IPS-20b (cell line): Measurements from ENCODE around the gene TTC4.

Source experiments
- H3K27ac ChIP-seq: one replicate; pipeline ENCODE4 v1.5.1; 2013; ENCODE audit warnings: low read length
- H3K27me3 ChIP-seq: 2 replicates; pipeline ENCODE4 v1.6.1; 2013; ENCODE audit warnings: mild to moderate bottlenecking, low read length, inconsistent platforms; ENCODE audit not compliant: insufficient read depth
- H3K36me3 ChIP-seq: 2 replicates; pipeline ENCODE4 v1.6.1; 2013; ENCODE audit warnings: low read depth, mild to moderate bottlenecking, inconsistent platforms, low read length, moderate library complexity; ENCODE audit not compliant: insufficient read depth
- H3K4me1 ChIP-seq: 2 replicates; pipeline ENCODE4 v1.6.1; 2013; ENCODE audit warnings: mild to moderate bottlenecking, control low read depth, inconsistent platforms, low read length, moderate library complexity; ENCODE audit not compliant: insufficient read depth
- H3K4me3 ChIP-seq: 2 replicates; pipeline ENCODE4 v1.5.1; 2013; ENCODE audit warnings: mild to moderate bottlenecking, low read length, inconsistent platforms
- H3K9ac ChIP-seq: 2 replicates; pipeline ENCODE4 v1.6.1; 2013; ENCODE audit warnings: low read depth, mild to moderate bottlenecking, inconsistent platforms, low read length, moderate library complexity
- H3K9me3 ChIP-seq: 2 replicates; pipeline ENCODE4 v1.6.1; 2013; ENCODE audit warnings: mild to moderate bottlenecking, low read depth, low read length, inconsistent platforms; ENCODE audit not compliant: insufficient read depth

Gene TTC4

DNA sequence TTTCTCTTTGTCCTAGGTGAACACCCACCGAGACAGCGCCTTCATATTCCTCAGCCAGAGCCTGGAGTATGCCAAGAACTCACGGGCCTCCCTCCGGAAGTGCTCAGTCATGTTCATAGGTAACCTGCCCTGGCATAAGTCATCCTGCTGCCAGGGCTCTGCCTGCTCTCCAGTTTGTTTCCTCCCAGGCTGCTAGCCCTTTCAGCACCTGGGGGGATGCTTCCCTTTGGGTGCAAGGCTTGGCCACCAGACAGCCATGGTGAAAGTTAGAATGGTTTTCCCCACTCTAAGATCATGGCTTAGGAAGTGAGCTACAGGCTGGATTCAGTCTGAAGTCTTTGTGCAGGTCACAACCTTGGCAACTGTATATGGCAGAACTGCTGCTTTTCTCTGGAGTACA is 9.2 kb upstream of the TTC4 start:
- Histone ChIP-seq H3K27me3 (peaks cover 29% of the 10 kb centered on the region), H3K4me1 (no peaks in the 10 kb centered on the region), H3K9ac (no peak overlapping the region), H3K9me3 (no peaks in the 10 kb centered on the region), H3K4me3 (no peak overlapping the region), H3K36me3 (no peaks in the 10 kb centered on the region), H3K27ac (no peak overlapping the region)

DNA sequence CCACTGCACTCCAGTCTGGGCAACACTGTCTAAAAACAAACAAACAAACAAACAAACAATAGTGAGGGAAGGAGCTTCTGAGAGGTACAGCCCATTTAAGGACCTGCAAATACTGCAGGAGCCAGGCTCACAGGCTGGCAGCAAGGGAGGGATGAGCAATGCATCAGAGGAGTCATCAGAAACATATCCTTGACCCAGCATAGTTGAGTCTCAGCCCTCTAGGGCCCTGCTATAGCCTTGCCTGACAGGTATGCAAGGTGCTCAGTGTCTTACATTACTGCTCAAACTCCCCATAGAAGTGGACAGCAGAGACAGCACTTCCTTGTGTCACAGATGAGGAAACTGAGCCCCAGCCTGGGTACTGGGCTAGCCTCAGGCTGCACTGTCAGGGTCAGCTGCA is 7.3 kb upstream of the TTC4 start:
- no peak overlapping the region for H3K9ac ChIP-seq

DNA sequence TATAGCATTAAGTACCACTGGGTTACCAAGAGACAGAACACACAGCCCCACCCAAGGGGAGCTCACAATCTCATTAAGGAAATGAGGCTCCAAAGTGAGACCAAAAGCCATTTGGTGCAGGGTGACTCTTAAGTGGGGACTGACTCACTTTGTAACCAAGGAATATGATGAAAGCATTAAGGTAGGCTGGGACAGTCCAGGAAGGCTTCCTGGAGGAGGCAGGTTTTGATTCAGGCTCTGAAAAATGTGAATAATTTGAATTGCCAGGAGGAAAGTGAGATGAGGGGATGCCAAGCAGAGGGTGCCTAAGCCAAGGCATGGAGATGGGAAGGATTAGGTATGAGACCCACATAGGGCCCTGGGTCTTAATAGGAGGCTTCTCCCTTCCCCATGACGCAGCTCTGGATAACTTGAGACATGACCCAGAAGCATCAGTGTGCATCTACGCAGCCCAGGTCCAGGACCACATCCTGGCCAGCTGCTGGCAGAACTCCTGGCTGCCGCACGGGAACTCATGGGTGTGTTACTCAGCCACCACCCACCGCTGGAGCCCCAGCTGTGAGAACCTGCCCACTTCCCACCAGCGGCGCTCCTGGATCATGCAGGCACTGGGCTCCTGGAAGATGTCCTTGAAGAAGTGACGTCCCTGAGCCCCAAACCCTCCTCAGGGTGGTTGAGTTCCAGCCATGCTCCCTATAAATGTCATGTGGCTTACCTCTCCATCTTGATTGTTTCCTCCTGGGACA is 5.9 kb upstream of the TTC4 start:
- Histone ChIP-seq H3K27ac (no peak overlapping the region), H3K4me3 (no peak overlapping the region), H3K36me3 (no peaks in the 10 kb centered on the region), H3K9me3 (no peaks in the 10 kb centered on the region), H3K9ac (no peak overlapping the region), H3K4me1 (no peaks in the 10 kb centered on the region), H3K27me3 (peaks cover 31% of the 10 kb centered on the region)

More for the DNA sequence above, 7.3 kb upstream of the TTC4 start:
- Histone ChIP-seq H3K4me3 (no peak overlapping the region), H3K36me3 (no peaks in the 10 kb centered on the region), H3K27me3 (peaks cover 29% of the 10 kb centered on the region), H3K27ac (no peak overlapping the region), H3K4me1 (no peaks in the 10 kb centered on the region), H3K9me3 (no peaks in the 10 kb centered on the region)

DNA sequence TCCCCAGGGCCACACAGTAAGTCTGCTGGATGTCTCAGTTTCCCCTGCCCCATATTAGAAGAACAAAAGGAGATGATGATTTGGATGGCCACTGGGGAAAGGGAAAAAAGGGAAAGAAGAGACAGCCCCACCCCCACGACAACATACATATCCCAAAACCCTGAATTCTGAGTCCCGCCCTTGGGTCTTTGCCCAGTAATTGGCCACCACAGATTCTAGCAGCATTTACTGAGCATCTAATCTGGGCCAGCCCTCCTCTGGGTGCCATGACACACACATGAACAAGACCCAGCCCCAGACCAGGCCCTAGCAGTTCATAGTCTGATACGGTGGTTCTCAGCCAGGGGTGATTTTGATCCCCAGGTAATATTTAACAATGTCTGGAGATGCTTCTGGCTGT is 5.2 kb upstream of the TTC4 start:
- Histone ChIP-seq H3K9ac (no peak overlapping the region), H3K4me3 (no peak overlapping the region), H3K27ac (no peak overlapping the region), H3K36me3 (no peaks in the 10 kb centered on the region), H3K27me3 (peaks cover 36% of the 10 kb centered on the region), H3K4me1 (peaks cover 3% of the 10 kb centered on the region; the same call in 1 of the 2 replicates), H3K9me3 (no peaks in the 10 kb centered on the region)

DNA sequence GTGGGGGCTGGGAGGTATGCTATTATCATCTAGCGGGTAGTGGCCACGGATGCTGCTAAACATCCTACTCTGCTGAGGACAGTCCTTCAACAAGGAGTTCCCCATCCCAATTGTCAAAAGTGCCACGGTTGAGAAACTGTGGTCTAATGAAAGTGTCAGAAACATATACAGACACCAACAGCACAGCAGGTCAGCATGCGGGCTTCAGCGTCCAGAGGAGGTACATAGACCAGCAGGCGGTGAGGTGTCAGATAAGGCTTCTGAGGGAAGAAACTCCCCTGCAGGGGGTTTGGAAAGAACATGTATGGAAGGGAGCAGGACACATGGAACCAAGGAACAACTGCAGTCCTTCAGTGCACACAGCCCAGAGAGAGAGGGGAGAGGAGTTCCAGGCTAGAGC is 4.8 kb upstream of the TTC4 start:
- Histone ChIP-seq H3K9ac (no peak overlapping the region), H3K4me3 (no peak overlapping the region), H3K9me3 (no peaks in the 10 kb centered on the region), H3K27ac (no peak overlapping the region), H3K27me3 (peaks cover 32% of the 10 kb centered on the region), H3K36me3 (no peaks in the 10 kb centered on the region), H3K4me1 (peaks cover 3% of the 10 kb centered on the region; the same call in 1 of the 2 replicates)

DNA sequence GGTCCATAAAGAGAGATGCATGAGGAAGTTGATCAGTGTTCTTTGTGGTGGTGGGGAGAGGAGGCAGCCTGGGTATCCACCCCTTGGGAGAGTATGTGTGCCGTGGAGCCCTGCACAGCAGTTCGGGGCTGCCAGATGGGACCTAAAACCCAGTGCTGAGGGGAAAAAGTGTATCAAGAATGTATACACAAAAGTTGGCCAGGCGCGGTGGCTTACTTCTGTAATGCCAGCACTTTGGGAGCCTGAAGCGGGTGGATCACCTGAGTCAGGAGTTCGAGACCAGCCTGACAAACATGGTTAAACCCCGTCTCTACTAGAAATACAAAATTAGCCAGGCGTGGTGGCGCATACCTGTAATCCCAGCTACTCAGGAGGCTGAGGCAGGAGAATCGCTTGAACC is 4.1 kb upstream of the TTC4 start:
- Histone ChIP-seq H3K27ac (no peak overlapping the region), H3K36me3 (no peaks in the 10 kb centered on the region), H3K4me1 (peaks cover 5% of the 10 kb centered on the region; the same call in 1 of the 2 replicates), H3K9ac (no peak overlapping the region), H3K9me3 (no peaks in the 10 kb centered on the region), H3K4me3 (no peak overlapping the region), H3K27me3 (peaks cover 29% of the 10 kb centered on the region)

DNA sequence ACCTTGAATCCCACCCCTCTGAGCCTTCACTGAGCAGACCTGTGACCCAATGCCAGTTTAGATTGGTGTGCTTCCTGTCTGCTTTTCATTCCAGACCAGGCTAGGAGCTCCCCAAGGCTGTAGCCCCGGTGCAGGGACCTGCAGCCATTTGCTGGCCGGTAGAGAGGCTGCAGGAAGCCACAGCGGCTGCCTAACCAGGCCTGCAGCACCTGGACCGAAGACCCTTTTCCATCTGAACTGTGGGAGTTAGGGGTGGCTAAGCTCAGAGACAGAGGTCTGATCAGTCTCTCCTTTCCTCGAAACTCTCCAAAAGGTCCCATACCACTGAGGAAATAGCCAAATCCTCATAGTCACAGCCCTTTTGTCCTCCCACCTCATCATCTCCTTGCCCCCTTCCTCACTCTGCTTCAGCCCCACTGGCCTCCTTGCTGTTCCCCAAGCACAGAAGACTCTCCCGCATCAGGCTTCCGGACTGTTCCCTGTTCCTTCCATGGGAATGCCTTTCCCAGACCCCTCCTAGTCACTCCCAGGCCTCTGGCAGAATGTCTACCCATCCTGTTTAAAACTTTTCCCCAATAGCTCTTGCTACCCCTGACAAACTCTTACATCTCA is 674 bp upstream of the TTC4 start:
- peaks cover 8% of the 10 kb centered on the region; the same call in 1 of the 2 replicates for H3K4me1 ChIP-seq
- H3K36me3 ChIP-seq = peaks cover 22% of the 10 kb centered on the region
- no peaks in the 10 kb centered on the region for H3K9me3 ChIP-seq
- peak overlapping the region; percentile 90; the same call in 1 of the 2 replicates for H3K9ac ChIP-seq
- H3K4me3 ChIP-seq = peak overlapping the region; percentile 90
- peaks cover 20% of the 10 kb centered on the region for H3K27me3 ChIP-seq
- H3K27ac ChIP-seq = no peak overlapping the region

DNA sequence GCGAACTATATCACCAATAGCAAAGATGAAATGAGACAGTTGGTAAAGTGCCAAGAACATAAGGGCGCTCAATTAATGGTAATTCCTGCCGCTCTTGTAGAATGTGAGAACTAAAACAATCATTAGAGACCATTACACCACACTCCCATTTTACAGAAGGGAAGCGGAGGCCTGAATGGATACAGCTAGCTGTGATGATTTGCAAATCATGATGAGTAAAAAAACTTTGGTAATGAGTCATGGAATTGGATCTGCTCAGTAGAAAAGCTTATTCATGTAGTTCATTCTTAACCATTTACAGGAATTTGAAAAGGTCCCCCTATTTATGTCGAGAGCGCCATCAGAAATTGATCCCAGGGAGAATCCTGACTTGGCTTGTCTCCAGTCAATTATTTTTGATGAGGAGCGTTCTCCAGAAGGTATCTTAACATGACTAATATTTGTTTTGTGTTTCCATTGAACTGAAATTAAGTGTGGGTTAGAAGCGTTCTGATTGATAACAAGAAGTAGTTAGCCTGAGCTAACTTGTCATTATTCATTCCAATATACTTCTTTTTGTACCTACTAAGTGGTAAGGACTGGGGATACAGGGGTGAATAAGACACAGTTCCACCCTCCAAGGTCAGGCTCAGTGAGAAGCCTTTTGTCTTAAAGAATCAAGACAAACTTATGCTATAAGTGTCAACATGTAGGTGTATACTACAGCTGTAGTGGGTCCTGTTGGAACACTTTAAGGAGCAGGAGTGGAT is 812 bp downstream of the TTC4 start:
- H3K27me3 ChIP-seq = peaks cover 8% of the 10 kb centered on the region
- H3K4me1 ChIP-seq = peaks cover 8% of the 10 kb centered on the region; the same call in 1 of the 2 replicates
- H3K27ac ChIP-seq = peak overlapping the region; percentile 38
- peak overlapping the region; percentile 90 for H3K4me3 ChIP-seq
- H3K36me3 ChIP-seq = peaks cover 33% of the 10 kb centered on the region
- H3K9ac ChIP-seq = peak overlapping the region; percentile 90
- H3K9me3 ChIP-seq = no peaks in the 10 kb centered on the region

DNA sequence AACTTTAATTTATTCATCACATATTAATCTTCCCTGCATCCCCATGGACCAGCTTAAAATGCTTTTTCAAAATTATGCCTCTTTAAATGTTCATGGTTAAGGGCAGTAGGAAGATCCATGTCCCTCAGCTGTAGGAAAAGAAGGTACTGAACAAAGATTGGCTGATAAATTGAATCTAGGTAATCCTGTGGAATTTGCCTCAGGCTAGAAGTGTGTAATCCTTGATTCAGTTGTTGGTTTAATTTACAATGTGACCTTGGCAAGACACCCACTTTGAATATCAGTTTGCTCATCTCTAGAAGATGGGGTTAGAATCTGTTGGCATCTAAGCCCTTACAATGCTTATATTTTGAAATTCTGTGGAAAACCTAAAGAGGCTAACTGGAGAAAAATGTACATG is 6.1 kb downstream of the TTC4 start:
- Histone ChIP-seq H3K4me1 (0 out of 2 replicates have a peak, but pooled peaks cover 1% of the 10 kb centered on the region), H3K9ac (no peak overlapping the region), H3K27me3 (no peaks in the 10 kb centered on the region), H3K9me3 (peaks cover 4% of the 10 kb centered on the region; the same call in 1 of the 2 replicates), H3K27ac (no peak overlapping the region), H3K36me3 (peaks cover 86% of the 10 kb centered on the region), H3K4me3 (no peak overlapping the region)

DNA sequence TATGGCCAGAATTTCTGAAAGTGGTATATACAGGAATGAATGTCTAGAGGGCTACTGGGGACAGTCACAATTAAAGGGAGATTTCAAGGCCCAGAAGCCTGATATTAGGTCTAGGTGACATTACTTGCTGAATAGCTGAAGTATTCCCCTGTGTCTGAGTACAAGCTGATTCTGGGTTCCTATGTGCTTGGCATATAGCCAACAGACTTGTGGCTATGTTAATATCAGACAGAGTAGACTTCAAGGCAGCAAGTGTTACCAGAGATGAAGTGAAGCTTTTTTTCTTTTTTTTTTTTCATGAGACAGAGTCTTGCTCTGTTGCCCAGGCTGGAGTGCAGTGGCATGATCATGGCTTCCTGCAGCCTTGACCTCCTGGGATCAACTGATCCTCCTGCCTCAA is 8.3 kb downstream of the TTC4 start:
- Histone ChIP-seq H3K27me3 (no peaks in the 10 kb centered on the region), H3K9me3 (peaks cover 4% of the 10 kb centered on the region; the same call in 1 of the 2 replicates), H3K4me1 (no peaks in the 10 kb centered on the region), H3K27ac (no peak overlapping the region), H3K9ac (no peak overlapping the region), H3K4me3 (no peak overlapping the region), H3K36me3 (peaks cover 93% of the 10 kb centered on the region)

DNA sequence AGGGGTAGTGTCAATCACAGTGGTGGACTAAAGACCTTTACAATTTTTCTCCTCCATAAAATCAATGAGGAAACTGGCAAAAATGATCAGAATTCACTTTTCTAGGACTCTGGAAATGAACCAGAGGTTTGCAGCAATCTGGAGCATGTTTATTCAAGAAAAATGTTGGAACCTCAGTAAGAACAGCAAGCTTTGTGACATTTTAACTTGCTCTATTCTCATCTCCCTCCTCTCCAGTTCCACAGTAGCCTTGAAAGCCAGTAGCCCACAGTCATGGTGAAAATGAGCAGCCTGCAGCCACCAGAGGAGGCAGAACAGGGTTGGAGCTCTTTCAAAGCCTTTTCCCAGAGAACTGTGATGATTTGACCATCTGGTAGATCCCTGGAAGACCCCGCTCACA is 9.1 kb downstream of the TTC4 start:
- Histone ChIP-seq H3K27ac (no peak overlapping the region), H3K36me3 (peaks cover 93% of the 10 kb centered on the region), H3K9ac (no peak overlapping the region), H3K4me3 (no peak overlapping the region), H3K9me3 (peaks cover 4% of the 10 kb centered on the region; the same call in 1 of the 2 replicates), H3K4me1 (no peaks in the 10 kb centered on the region), H3K27me3 (no peaks in the 10 kb centered on the region)
